HG03575 (cell line): ENCODE measurements around the gene PIP5K1B.
"Not testable (repeated sequence)": the region's sequence is repeated elsewhere in the genome, so short reads cannot be mapped to it uniquely, and the experiment has no call there.

Source experiments
- ATAC-seq: cut with Tn5 transposase; IDR thresholded peaks from one replicate; pipeline ENCODE4 v1.9.1; 2021; ENCODE audit not compliant: unreplicated experiment, insufficient number of reproducible peaks, low FRiP score; ENCODE audit errors: extremely low read depth

Gene PIP5K1B

GRCh38 chr9:68983522-68984424, 278.7 kb downstream of the PIP5K1B start:
- no peak for ATAC-seq

- ATAC-seq: not testable (repeated sequence)
These were observed 281.9 kb downstream of the PIP5K1B start for GRCh38 chr9:68986949-68987348.

GRCh38 chr9:68991457-68991856, 286.4 kb downstream of the PIP5K1B start:
- ATAC-seq: no peak

GRCh38 chr9:68995776-68996175, 290.7 kb downstream of the PIP5K1B start:
- no peak for ATAC-seq

- no peak for ATAC-seq
These were observed 291.4 kb downstream of the PIP5K1B start for GRCh38 chr9:68996462-68996861.

GRCh38 chr9:68997666-68998065, 292.6 kb downstream of the PIP5K1B start:
- ATAC-seq: no peak

- ATAC-seq: no peak
These were observed 293.3 kb downstream of the PIP5K1B start for GRCh38 chr9:68998385-68998784.

- ATAC-seq: no peak
These were observed 293.8 kb downstream of the PIP5K1B start for GRCh38 chr9:68998812-68999211.

GRCh38 chr9:68999393-69000105, 294.5 kb downstream of the PIP5K1B start:
- ATAC-seq: no peak

GRCh38 chr9:69001921-69002320, 296.9 kb downstream of the PIP5K1B start:
- ATAC-seq: no peak

- ATAC-seq: no peak
These were observed 298.0 kb downstream of the PIP5K1B start for GRCh38 chr9:69003051-69003450.

- no peak for ATAC-seq
These were observed 299.8 kb downstream of the PIP5K1B start for GRCh38 chr9:69004836-69005235.

- no peak for ATAC-seq
These were observed 304.7 kb downstream of the PIP5K1B start for GRCh38 chr9:69009708-69010107.

- ATAC-seq: no peak
These were observed 307.8 kb downstream of the PIP5K1B start for GRCh38 chr9:69012696-69013381.

GRCh38 chr9:69013382-69013727, 308.3 kb downstream of the PIP5K1B start:
- no peak for ATAC-seq

GRCh38 chr9:69014013-69014412, 309.0 kb downstream of the PIP5K1B start, which contains the start of gene PRKACG:
PRKACG (minus strand) TSS chr9:69014113; CDS start chr9:69014092, 21 bp downstream.
- ATAC-seq: no peak

- ATAC-seq: no peak
These were observed 311.4 kb downstream of the PIP5K1B start for GRCh38 chr9:69016191-69017096.

GRCh38 chr9:69018737-69019136, 313.7 kb downstream of the PIP5K1B start:
- no peak for ATAC-seq

- no peak for ATAC-seq
These were observed 314.8 kb downstream of the PIP5K1B start for GRCh38 chr9:69019808-69020207.
